ENCODE measurements around the gene CYP2C19.

DNA sequence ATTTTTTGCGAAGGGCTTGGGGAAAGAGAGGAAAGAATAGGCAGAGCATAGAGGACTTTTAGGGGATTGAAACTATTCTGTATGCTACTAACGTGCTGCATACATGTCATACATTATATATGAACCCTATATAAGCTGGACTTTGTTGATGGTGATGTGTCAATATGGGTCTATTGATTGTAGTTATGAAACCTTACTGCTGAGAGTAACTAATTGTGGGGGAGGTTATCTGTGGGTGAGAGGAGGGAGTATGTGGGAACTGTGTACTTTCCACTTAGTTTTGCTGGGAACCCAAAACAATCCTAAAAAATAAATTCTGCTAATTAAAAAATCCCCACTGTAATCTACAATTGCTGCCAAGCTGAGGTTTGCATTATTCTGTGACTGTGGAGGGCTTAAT is 15.3 kb upstream of the CYP2C19 start:
- no peak for TF ChIP-seq TAF1 (IDR thresholded peaks at IDR 0.05; ENCODE audit: borderline replicate concordance, insufficient read depth, low read length)
- TF ChIP-seq SIN3A (IDR thresholded peaks at IDR 0.05; ENCODE audit: borderline replicate concordance, insufficient read depth, low read length): no peak

Data from PFSK-1 (cell line).